SH-SY5Y (cell line): Measurements from ENCODE around the gene VAT1L.

ENCODE experiments used
- GATA2 ChIP-seq: IDR thresholded peaks from 2 replicates; pipeline ENCODE4 v1.6.1; 2011; ENCODE audit warnings: mild to moderate bottlenecking, low read depth, low read length
- GATA3 ChIP-seq: IDR thresholded peaks from 2 replicates; pipeline ENCODE4 v1.6.1; 2011; ENCODE audit warnings: low read depth, mild to moderate bottlenecking, low read length, moderate library complexity

DNA sequence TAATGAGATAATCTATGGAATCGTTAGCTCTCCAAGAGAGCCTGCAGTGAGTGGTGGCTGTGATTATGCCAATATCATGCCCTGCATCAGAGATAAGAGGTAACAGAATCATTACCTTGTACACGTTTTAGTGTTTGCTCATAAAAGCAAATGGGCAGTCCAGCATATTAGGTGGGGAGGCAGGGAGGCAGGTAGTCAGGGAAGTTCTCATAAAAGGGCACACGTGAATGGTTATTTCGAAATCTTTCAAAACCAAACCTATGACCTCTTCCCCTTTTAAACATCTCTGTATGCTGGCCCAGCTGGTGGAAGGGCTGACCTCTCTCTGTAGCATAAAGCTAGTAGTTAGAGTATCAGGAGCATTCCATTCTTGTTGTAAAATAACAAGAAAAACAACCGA is 51.7 kb downstream of the VAT1L start:
- no peak for TF ChIP-seq GATA2
- TF ChIP-seq GATA3, result no peak
